Activated T-cell treated with anti-CD3 and anti-CD28 coated beads, Interleukin-2, amount 50 U/mL, for 24 hours (primary cell): ENCODE measurements around the gene NINJ1.
"Not testable (repeated sequence)": the region's sequence is repeated elsewhere in the genome, so short reads cannot be mapped to it uniquely, and the experiment has no call there.

Source experiments
- DNase-seq: peaks from one replicate; pipeline ENCODE4 v3.0.0-alpha.2; 2020
- H3K27ac Mint-ChIP-seq: 2 replicates; pipeline ENCODE4 v1.8.0; 2020; ENCODE audit warnings: mild to moderate bottlenecking, mixed read lengths
- H3K27me3 Mint-ChIP-seq: 2 replicates; pipeline ENCODE4 v1.8.0; 2020; ENCODE audit warnings: mixed read lengths
- H3K36me3 Mint-ChIP-seq: 2 replicates; pipeline ENCODE4 v1.8.0; 2020; ENCODE audit warnings: low read depth, mixed read lengths
- H3K4me1 Mint-ChIP-seq: 2 replicates; pipeline ENCODE4 v1.8.0; 2020; ENCODE audit warnings: low read depth, mixed read lengths
- H3K4me3 Mint-ChIP-seq: 2 replicates; pipeline ENCODE4 v1.8.0; 2020; ENCODE audit warnings: mild to moderate bottlenecking, moderate library complexity, mixed read lengths
- H3K9me3 Mint-ChIP-seq: 2 replicates; pipeline ENCODE4 v1.8.0; 2020; ENCODE audit warnings: mixed read lengths

Gene NINJ1

GRCh38 chr9:93122721-93123221, 11.3 kb downstream of the NINJ1 start:
- H3K9me3 Mint-ChIP-seq, result no peaks in the 10 kb centered on the region
- peak overlapping the region; percentile 11 for H3K27ac Mint-ChIP-seq
- H3K4me3 Mint-ChIP-seq, result no peak overlapping the region
- peaks cover 41% of the 10 kb centered on the region for H3K4me1 Mint-ChIP-seq
- H3K27me3 Mint-ChIP-seq, result no peaks in the 10 kb centered on the region
- peaks cover 68% of the 10 kb centered on the region for H3K36me3 Mint-ChIP-seq
- DNase-seq, result no peak

- Mint-ChIP-seq H3K27ac (peak overlapping the region; percentile 64), H3K27me3 (no peaks in the 10 kb centered on the region), H3K9me3 (no peaks in the 10 kb centered on the region), H3K4me3 (no peak overlapping the region), H3K36me3 (peaks cover 65% of the 10 kb centered on the region), H3K4me1 (peaks cover 29% of the 10 kb centered on the region)
- DNase-seq, result no peak
These were observed 12.5 kb downstream of the NINJ1 start for GRCh38 chr9:93121316-93122241.

GRCh38 chr9:93120846-93121315, 13.2 kb downstream of the NINJ1 start:
- Mint-ChIP-seq H3K4me1 (peaks cover 22% of the 10 kb centered on the region), H3K27me3 (no peaks in the 10 kb centered on the region), H3K4me3 (no peak overlapping the region), H3K27ac (peak overlapping the region; percentile 64), H3K36me3 (peaks cover 58% of the 10 kb centered on the region), H3K9me3 (no peaks in the 10 kb centered on the region)
- no peak for DNase-seq

- peaks cover 52% of the 10 kb centered on the region for H3K36me3 Mint-ChIP-seq
- H3K9me3 Mint-ChIP-seq, result no peaks in the 10 kb centered on the region
- no peaks in the 10 kb centered on the region for H3K27me3 Mint-ChIP-seq
- H3K4me1 Mint-ChIP-seq, result peaks cover 18% of the 10 kb centered on the region
- peak; percentile 42 for DNase-seq
- no peak overlapping the region for H3K4me3 Mint-ChIP-seq
- peak overlapping the region; percentile 86 for H3K27ac Mint-ChIP-seq
These were observed 13.9 kb downstream of the NINJ1 start for GRCh38 chr9:93119953-93120845.

- DNase-seq, result no peak
- peaks cover 49% of the 10 kb centered on the region for H3K36me3 Mint-ChIP-seq
- peak overlapping the region; percentile 86 for H3K27ac Mint-ChIP-seq
- H3K27me3 Mint-ChIP-seq, result no peaks in the 10 kb centered on the region
- H3K4me3 Mint-ChIP-seq, result no peak overlapping the region
- peaks cover 19% of the 10 kb centered on the region for H3K4me1 Mint-ChIP-seq
- no peaks in the 10 kb centered on the region for H3K9me3 Mint-ChIP-seq
These were observed 14.4 kb downstream of the NINJ1 start for GRCh38 chr9:93119703-93119952.

GRCh38 chr9:93118863-93119702, 15.0 kb downstream of the NINJ1 start:
- Mint-ChIP-seq H3K36me3 (peaks cover 45% of the 10 kb centered on the region), H3K4me1 (peaks cover 19% of the 10 kb centered on the region), H3K4me3 (no peak overlapping the region), H3K9me3 (no peaks in the 10 kb centered on the region), H3K27me3 (no peaks in the 10 kb centered on the region), H3K27ac (peak overlapping the region; percentile 86)
- DNase-seq, result no peak

GRCh38 chr9:93117924-93118862, 15.9 kb downstream of the NINJ1 start:
- Mint-ChIP-seq H3K27me3 (no peaks in the 10 kb centered on the region), H3K9me3 (no peaks in the 10 kb centered on the region), H3K4me1 (peaks cover 19% of the 10 kb centered on the region), H3K36me3 (peaks cover 41% of the 10 kb centered on the region), H3K27ac (no peak overlapping the region), H3K4me3 (no peak overlapping the region)
- DNase-seq, result no peak

GRCh38 chr9:93117521-93117920, 16.5 kb downstream of the NINJ1 start:
- H3K27me3 Mint-ChIP-seq, H3K27ac Mint-ChIP-seq, DNase-seq, H3K4me3 Mint-ChIP-seq, H3K9me3 Mint-ChIP-seq: not testable (repeated sequence)
- H3K36me3 Mint-ChIP-seq, result peaks cover 41% of the 10 kb centered on the region
- H3K4me1 Mint-ChIP-seq, result peaks cover 19% of the 10 kb centered on the region

GRCh38 chr9:93116072-93116961, 17.7 kb downstream of the NINJ1 start:
- Mint-ChIP-seq H3K27me3 (no peaks in the 10 kb centered on the region), H3K27ac (no peak overlapping the region), H3K36me3 (peaks cover 37% of the 10 kb centered on the region), H3K4me1 (peaks cover 19% of the 10 kb centered on the region), H3K4me3 (no peak overlapping the region), H3K9me3 (no peaks in the 10 kb centered on the region)
- no peak for DNase-seq

GRCh38 chr9:93115486-93116071, 18.5 kb downstream of the NINJ1 start:
- H3K9me3 Mint-ChIP-seq, result no peaks in the 10 kb centered on the region
- H3K27me3 Mint-ChIP-seq, result no peaks in the 10 kb centered on the region
- H3K27ac Mint-ChIP-seq, result no peak overlapping the region
- H3K4me3 Mint-ChIP-seq, result no peak overlapping the region
- H3K36me3 Mint-ChIP-seq, result peaks cover 40% of the 10 kb centered on the region
- DNase-seq, result no peak
- H3K4me1 Mint-ChIP-seq, result peaks cover 19% of the 10 kb centered on the region

GRCh38 chr9:93114984-93115335, 19.1 kb downstream of the NINJ1 start:
- H3K9me3 Mint-ChIP-seq, result no peaks in the 10 kb centered on the region
- no peaks in the 10 kb centered on the region for H3K27me3 Mint-ChIP-seq
- peaks cover 14% of the 10 kb centered on the region for H3K4me1 Mint-ChIP-seq
- DNase-seq, result no peak
- no peak overlapping the region for H3K4me3 Mint-ChIP-seq
- peak overlapping the region; percentile 79 for H3K27ac Mint-ChIP-seq
- peaks cover 40% of the 10 kb centered on the region for H3K36me3 Mint-ChIP-seq

- DNase-seq, result no peak
- Mint-ChIP-seq H3K36me3 (peaks cover 39% of the 10 kb centered on the region), H3K4me3 (no peak overlapping the region), H3K4me1 (peaks cover 9% of the 10 kb centered on the region), H3K27ac (peak overlapping the region; percentile 79), H3K9me3 (no peaks in the 10 kb centered on the region), H3K27me3 (no peaks in the 10 kb centered on the region)
These were observed 19.7 kb downstream of the NINJ1 start for GRCh38 chr9:93114169-93114983.
